Mucosa of descending colon (tissue), 3 donors: ENCODE results near the gene FCER1A. TPM values are rescaled to one million over a fixed set of nuclear protein-coding genes. Genes with fewer than 3 reads are reported as not detected.
"Not testable (repeated sequence)": the region's sequence is repeated elsewhere in the genome, so short reads cannot be mapped to it uniquely, and the experiment has no call there.

Source experiments
- ATAC-seq: fragments of 200-7000 bp; cut with Tn5 transposase; one replicate; pipeline ENCODE4 v1.9.1; 2020; ENCODE audit warnings: mild to moderate bottlenecking, moderate library complexity
- DNase-seq, 3 donors: peaks; one replicate each; pipeline ENCODE4 v3.0.0-alpha.2; 2020
- H3K36me3 ChIP-seq: fragments of 200-600 bp; one replicate; pipeline ENCODE4 v1.8.0; 2021; ENCODE audit warnings: low read depth, mild to moderate bottlenecking
- H3K4me1 ChIP-seq: fragments of 200-600 bp; one replicate; pipeline ENCODE4 v1.8.0; 2021; ENCODE audit warnings: low read depth, mild to moderate bottlenecking
- H3K4me3 ChIP-seq: fragments of 200-600 bp; one replicate; pipeline ENCODE4 v1.8.0; 2021; ENCODE audit warnings: mild to moderate bottlenecking
- H3K9me3 ChIP-seq: fragments of 200-600 bp; one replicate; pipeline ENCODE4 v1.8.0; 2021; ENCODE audit warnings: mild to moderate bottlenecking
- intact Hi-C, 2 donors: fragments of 100-400 bp; cut with DNase I in 1 of 2; cut with micrococcal nuclease in 1 of 2; formaldehyde crosslinking; loops; one replicate each; pipeline versions ENCODE4 v1.11.0 to v1.11.1; 2022; cut with DNase I, micrococcal nuclease
- total RNA-seq, 3 donors: library from RNA; stranded (reverse); fragmentation: NEBNext Ultra II Directional in 2 of 3; extraction: Animal tissue kit (Norgen Biotek cat#: 25700) in 2 of 3; gene quantifications; one replicate each; pipeline versions ENCODE4 v1.2.1 to v1.2.4, GENCODE V29; 2021 to 2023
- TF ChIP-seq, protein P1 (sequence below): fragments of 200-600 bp; IDR thresholded peaks from one replicate; pipeline ENCODE4 v1.8.0; 2022; ENCODE audit warnings: antibody characterized with exemption, mild to moderate bottlenecking
- donor health status: DM: no; HTN: no; CAD: no; lungs with moderate emphysema.
- donor health status: DM: no; HTN: no; CAD: no.
- donor health status: DM: no; HTN: yes; CAD: no.

The FCER1A gene
- total RNA-seq, 3 donors from 2014 or later: 0.46 to 1.7 (median 1.1) TPM

DNA sequence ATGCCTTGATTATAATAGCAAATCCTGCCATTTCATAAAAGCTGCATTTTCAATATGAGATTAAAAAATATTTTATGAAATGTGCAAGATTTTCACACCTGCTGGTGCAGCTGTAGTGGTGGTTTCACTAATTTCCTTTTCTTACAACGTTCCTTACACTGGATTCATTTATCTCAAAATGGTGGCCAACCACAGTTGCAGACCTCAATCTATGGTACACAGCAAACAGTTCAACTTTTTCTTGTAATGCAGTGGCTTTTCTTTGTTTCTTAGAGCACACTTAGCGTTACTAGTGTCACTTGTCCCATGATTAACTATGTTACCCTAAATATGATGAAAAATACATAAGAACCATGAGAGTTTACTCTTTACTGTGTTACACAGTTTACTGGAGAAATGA is 32.7 kb downstream of the FCER1A start:
- TF ChIP-seq, protein P1, sequence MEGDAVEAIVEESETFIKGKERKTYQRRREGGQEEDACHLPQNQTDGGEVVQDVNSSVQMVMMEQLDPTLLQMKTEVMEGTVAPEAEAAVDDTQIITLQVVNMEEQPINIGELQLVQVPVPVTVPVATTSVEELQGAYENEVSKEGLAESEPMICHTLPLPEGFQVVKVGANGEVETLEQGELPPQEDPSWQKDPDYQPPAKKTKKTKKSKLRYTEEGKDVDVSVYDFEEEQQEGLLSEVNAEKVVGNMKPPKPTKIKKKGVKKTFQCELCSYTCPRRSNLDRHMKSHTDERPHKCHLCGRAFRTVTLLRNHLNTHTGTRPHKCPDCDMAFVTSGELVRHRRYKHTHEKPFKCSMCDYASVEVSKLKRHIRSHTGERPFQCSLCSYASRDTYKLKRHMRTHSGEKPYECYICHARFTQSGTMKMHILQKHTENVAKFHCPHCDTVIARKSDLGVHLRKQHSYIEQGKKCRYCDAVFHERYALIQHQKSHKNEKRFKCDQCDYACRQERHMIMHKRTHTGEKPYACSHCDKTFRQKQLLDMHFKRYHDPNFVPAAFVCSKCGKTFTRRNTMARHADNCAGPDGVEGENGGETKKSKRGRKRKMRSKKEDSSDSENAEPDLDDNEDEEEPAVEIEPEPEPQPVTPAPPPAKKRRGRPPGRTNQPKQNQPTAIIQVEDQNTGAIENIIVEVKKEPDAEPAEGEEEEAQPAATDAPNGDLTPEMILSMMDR: no peak
- no peaks in the 10 kb centered on the region for H3K36me3 ChIP-seq
- H3K9me3 ChIP-seq: no peaks in the 10 kb centered on the region
- no peaks in the 10 kb centered on the region for H3K4me1 ChIP-seq
- H3K4me3 ChIP-seq: no peak overlapping the region
- intact Hi-C loops: no loop called here
- no peak for DNase-seq
- ATAC-seq: no peak

DNA sequence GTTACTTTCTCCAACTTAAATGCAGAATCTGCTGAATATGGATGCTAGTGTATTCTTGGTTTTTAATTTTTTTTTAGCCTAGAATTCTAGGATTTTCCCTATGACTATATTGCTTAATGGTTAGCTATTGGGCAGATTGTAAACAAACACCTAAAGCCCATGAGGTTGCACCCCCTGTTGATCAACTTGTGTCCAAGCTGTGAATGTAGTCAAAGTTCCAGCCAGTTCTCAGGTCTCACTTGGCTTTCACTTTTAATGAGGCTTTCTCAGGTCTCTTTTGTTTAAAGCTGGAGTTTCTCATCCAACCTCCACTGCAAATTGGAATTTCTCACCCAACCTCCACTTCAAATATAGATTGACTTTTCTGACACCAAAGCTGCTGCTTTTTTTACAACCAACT is 35.9 kb downstream of the FCER1A start:
- intact Hi-C loops: no loop called here
- TF ChIP-seq, protein P1: no peak
- Histone ChIP-seq H3K4me1 (no peaks in the 10 kb centered on the region), H3K36me3 (no peaks in the 10 kb centered on the region), H3K9me3 (no peaks in the 10 kb centered on the region), H3K4me3 (no peak overlapping the region)
- no peak for ATAC-seq
- no peak for DNase-seq

DNA sequence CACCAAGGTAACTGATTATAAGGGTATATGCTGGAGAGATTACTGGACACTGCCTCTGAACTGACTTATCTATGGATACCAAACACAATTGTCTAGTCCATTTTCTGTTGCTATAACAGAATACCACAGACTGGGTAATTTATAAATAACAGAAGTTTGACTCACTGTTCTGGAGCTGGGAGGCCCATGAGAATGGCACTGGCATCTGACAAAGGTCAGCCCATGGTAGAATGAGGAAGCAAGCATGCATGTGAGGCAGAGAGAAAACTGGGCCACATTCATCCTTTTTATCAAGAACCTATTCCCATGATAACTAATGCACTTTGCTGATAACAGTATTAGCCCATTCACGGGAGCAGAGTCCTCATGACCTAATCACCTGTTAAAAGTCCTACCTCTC is 37.4 kb downstream of the FCER1A start:
- intact Hi-C loops: no loop called here
- TF ChIP-seq, protein P1: no peak
- Histone ChIP-seq H3K4me3 (no peak overlapping the region), H3K4me1 (no peaks in the 10 kb centered on the region), H3K9me3 (no peaks in the 10 kb centered on the region), H3K36me3 (no peaks in the 10 kb centered on the region)
- DNase-seq (no peak), ATAC-seq (no peak)

DNA sequence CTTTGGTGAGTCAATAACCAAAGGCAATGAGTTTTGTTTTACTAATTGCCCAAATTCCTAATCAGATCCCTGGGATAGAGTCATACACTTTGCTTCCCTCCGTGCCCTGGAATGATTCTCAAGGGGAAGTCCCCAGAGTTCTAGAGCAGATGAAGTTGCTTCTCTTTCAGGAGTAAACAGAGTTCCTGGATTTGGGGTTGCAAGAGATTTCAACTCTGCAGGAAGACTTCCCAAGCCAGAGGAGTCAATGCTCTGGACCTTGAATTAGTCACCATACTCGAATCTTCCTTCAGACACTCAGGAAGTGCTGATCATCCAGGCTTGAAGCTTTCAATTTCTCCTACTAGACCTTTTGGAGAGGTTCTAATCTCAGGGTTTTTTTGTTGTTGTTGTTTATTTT is 39.6 kb downstream of the FCER1A start:
- Histone ChIP-seq H3K9me3 (no peaks in the 10 kb centered on the region), H3K36me3 (no peaks in the 10 kb centered on the region), H3K4me1 (no peaks in the 10 kb centered on the region), H3K4me3 (no peak overlapping the region)
- intact Hi-C loops: no loop called here
- TF ChIP-seq, protein P1: no peak
- ATAC-seq (no peak), DNase-seq (no peak)

DNA sequence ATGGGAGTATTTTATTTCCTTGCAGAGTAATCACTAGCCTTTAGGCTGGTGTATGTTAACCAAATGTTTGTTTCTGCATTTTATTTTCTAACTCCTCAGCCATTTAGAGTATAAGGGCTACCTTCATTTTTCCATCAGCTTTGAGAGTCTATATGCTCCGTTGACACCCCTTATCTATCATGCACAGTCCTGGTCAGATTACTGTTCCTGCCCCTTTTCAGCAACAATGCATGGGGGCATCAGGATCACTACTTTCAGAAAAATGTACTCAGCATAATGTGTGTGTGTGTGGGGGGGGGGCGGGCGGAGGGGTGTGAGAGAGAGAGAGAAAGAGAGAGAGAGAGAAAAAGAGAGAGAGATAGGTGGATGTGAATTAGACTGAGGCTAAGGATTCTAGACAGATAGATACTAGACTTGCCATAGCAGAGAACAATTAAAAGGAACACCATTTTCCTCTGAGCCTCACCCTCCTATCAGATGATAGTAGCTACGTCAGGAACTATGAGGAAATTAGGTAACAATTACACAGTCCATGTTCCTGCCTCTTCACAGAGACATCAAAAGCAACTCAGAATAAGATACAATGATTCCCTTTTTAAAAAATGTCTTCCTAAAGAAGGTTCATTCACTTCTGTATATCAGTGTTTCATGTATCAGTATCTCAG is 40.8 kb downstream of the FCER1A start:
- DNase-seq (no peak), ATAC-seq (no peak)
- TF ChIP-seq, protein P1: no peak
- H3K36me3 ChIP-seq: no peaks in the 10 kb centered on the region
- no peaks in the 10 kb centered on the region for H3K4me1 ChIP-seq
- H3K9me3 ChIP-seq: no peaks in the 10 kb centered on the region
- intact Hi-C loops: no loop called here
- no peak overlapping the region for H3K4me3 ChIP-seq

DNA sequence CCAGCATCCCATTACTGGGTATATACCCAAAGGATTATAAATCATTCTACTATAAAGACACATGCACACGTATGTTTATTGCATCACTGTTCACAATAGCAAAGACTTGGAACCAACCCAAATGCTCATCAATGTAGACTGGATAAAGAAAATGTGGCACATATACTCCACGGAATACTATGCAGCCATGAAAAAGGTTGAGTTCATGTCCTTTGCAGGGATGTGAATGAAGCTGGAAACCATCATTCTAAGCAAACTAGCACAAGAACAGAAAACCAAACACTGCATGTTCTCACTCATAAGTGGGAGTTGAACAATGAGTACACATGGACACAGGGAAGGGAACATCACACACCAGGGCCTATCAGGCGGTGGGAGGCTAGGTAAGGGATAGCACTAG is 47.2 kb downstream of the FCER1A start:
- H3K4me1 ChIP-seq, DNase-seq, intact Hi-C loops, H3K4me3 ChIP-seq, ATAC-seq, H3K9me3 ChIP-seq, H3K36me3 ChIP-seq: not testable (repeated sequence)
